Progenitor cell of endocrine pancreas (in vitro differentiated cells): ENCODE measurements around the gene TLR10. TPM values are rescaled to one million over a fixed set of nuclear protein-coding genes. Genes with fewer than 3 reads are reported as not detected.

Experiments used
- DNase-seq: peaks from one replicate; pipeline ENCODE4 v3.0.0; 2021; ENCODE audit warnings: low spot score; ENCODE audit not compliant: unreplicated experiment
- H3K27ac Mint-ChIP-seq: 2 replicates; pipeline ENCODE4 v1.8.0; 2021; ENCODE audit warnings: mild to moderate bottlenecking, moderate library complexity, mixed read lengths
- H3K27me3 Mint-ChIP-seq: 2 replicates; pipeline ENCODE4 v1.8.0; 2021; ENCODE audit warnings: mixed read lengths
- H3K36me3 Mint-ChIP-seq: 2 replicates; pipeline ENCODE4 v1.8.0; 2022; ENCODE audit warnings: mixed read lengths; ENCODE audit not compliant: insufficient read depth
- H3K4me1 Mint-ChIP-seq: 2 replicates; pipeline ENCODE4 v1.8.0; 2021; ENCODE audit warnings: low read depth, mixed read lengths
- H3K4me3 Mint-ChIP-seq: 2 replicates; pipeline ENCODE4 v1.8.0; 2021; ENCODE audit warnings: low read depth, mild to moderate bottlenecking, moderate library complexity, mixed read lengths
- H3K9me3 Mint-ChIP-seq: 2 replicates; pipeline ENCODE4 v1.8.0; 2021; ENCODE audit warnings: low read depth, mixed read lengths
- CTCF ChIP-seq: fragments of 200-600 bp; sonication (generic); IDR thresholded peaks from one replicate; pipeline ENCODE4 v1.5.0; 2021; ENCODE audit warnings: antibody characterized with exemption, mild to moderate bottlenecking; ENCODE audit not compliant: unreplicated experiment
- total RNA-seq: library from RNA; stranded (reverse); gene quantifications from 2 replicates; pipeline ENCODE4 v1.2.1, GENCODE V29; 2021

The TLR10 gene
- total RNA-seq, 1 donor from 2014 or later, result 2.1 TPM

GRCh38 chr4:38734446-38734845, 48.3 kb downstream of the TLR10 start:
- H3K9me3 Mint-ChIP-seq, result peaks cover 7% of the 10 kb centered on the region
- no peak for TF ChIP-seq CTCF
- no peak overlapping the region for H3K27ac Mint-ChIP-seq
- H3K27me3 Mint-ChIP-seq, result no peaks in the 10 kb centered on the region
- H3K4me1 Mint-ChIP-seq, result peaks cover 5% of the 10 kb centered on the region
- DNase-seq, result no peak
- no peaks in the 10 kb centered on the region for H3K36me3 Mint-ChIP-seq
- no peak overlapping the region for H3K4me3 Mint-ChIP-seq

- peaks cover 11% of the 10 kb centered on the region for H3K4me1 Mint-ChIP-seq
- H3K27ac Mint-ChIP-seq, result peak overlapping the region; percentile 69
- no peaks in the 10 kb centered on the region for H3K36me3 Mint-ChIP-seq
- no peak for DNase-seq
- H3K4me3 Mint-ChIP-seq, result no peak overlapping the region
- no peak for TF ChIP-seq CTCF
- H3K9me3 Mint-ChIP-seq, result peaks cover 7% of the 10 kb centered on the region
- H3K27me3 Mint-ChIP-seq, result no peaks in the 10 kb centered on the region
Observed at GRCh38 chr4:38733663-38734062, 49.1 kb downstream of the TLR10 start.

GRCh38 chr4:38730830-38731646, 51.8 kb downstream of the TLR10 start:
- Mint-ChIP-seq H3K27me3 (no peaks in the 10 kb centered on the region), H3K36me3 (no peaks in the 10 kb centered on the region), H3K27ac (peak overlapping the region; percentile 62), H3K9me3 (peaks cover 7% of the 10 kb centered on the region), H3K4me1 (peaks cover 19% of the 10 kb centered on the region), H3K4me3 (no peak overlapping the region)
- TF ChIP-seq CTCF, result peak; percentile 95
- peak; percentile 82 for DNase-seq

- DNase-seq, result no peak
- H3K36me3 Mint-ChIP-seq, result no peaks in the 10 kb centered on the region
- H3K9me3 Mint-ChIP-seq, result peaks cover 7% of the 10 kb centered on the region
- H3K4me3 Mint-ChIP-seq, result no peak overlapping the region
- no peaks in the 10 kb centered on the region for H3K27me3 Mint-ChIP-seq
- H3K4me1 Mint-ChIP-seq, result peaks cover 19% of the 10 kb centered on the region
- no peak for TF ChIP-seq CTCF
- no peak overlapping the region for H3K27ac Mint-ChIP-seq
Observed at GRCh38 chr4:38730493-38730829, 52.3 kb downstream of the TLR10 start.

GRCh38 chr4:38728631-38729141, 54.1 kb downstream of the TLR10 start:
- TF ChIP-seq CTCF, result peak; percentile 25
- peaks cover 25% of the 10 kb centered on the region for H3K4me1 Mint-ChIP-seq
- H3K27ac Mint-ChIP-seq, result peak overlapping the region; percentile 92
- DNase-seq, result no peak
- no peaks in the 10 kb centered on the region for H3K27me3 Mint-ChIP-seq
- H3K4me3 Mint-ChIP-seq, result no peak overlapping the region
- peaks cover 5% of the 10 kb centered on the region for H3K9me3 Mint-ChIP-seq
- no peaks in the 10 kb centered on the region for H3K36me3 Mint-ChIP-seq
